GM20431 (cell line): ENCODE results near the gene MID2.
"Not testable (repeated sequence)": the region's sequence is repeated elsewhere in the genome, so short reads cannot be mapped to it uniquely, and the experiment has no call there.

Source experiments
- in situ Hi-C: fragments of 300-500 bp; cut with MseI, MboI; formaldehyde crosslinking; loops from one replicate; pipeline ENCODE4 v1.15.0; 2020; ENCODE audit warnings: low sequenced_read_pairs; ENCODE audit not compliant: unreplicated experiment

The MID2 gene

GRCh38 chrX:107825698-107826237 lies at the start of gene MID2:
Gene MID2, plus strand, starts transcription at chrX:107825866. Its CDS starts 561 bp downstream, at chrX:107826427.
- in situ Hi-C loops, result no loop called here

- in situ Hi-C loops, result loop anchor here (10.0 kb wide), 1 partner anchor 112 kb away; no protein-coding TSS in a partner anchor
Measured at GRCh38 chrX:107776649-107777535, 48.8 kb upstream of the MID2 start.

GRCh38 chrX:107777536-107777832 lies 48.2 kb upstream of the MID2 start, which contains the start of gene NCBP2L:
Gene NCBP2L, plus strand, starts transcription at chrX:107777733. Its CDS starts 16,488 bp downstream, at chrX:107794221.
- in situ Hi-C loops, result loop anchor here (10.0 kb wide), 1 partner anchor 113 kb away; no protein-coding TSS in a partner anchor

GRCh38 chrX:107780525-107780924 lies 45.1 kb upstream of the MID2 start:
- in situ Hi-C loops, result no loop called here

GRCh38 chrX:107787827-107788226 lies 37.8 kb upstream of the MID2 start:
- in situ Hi-C loops, result no loop called here

GRCh38 chrX:107804427-107804826 lies 21.2 kb upstream of the MID2 start:
- in situ Hi-C loops, result no loop called here

- in situ Hi-C loops, result no loop called here
Measured at GRCh38 chrX:107805179-107805578, 20.5 kb upstream of the MID2 start.

- in situ Hi-C loops, result not testable (repeated sequence)
Measured at GRCh38 chrX:107810053-107810452, 15.6 kb upstream of the MID2 start.

- in situ Hi-C loops, result no loop called here
Measured at GRCh38 chrX:107818900-107819521, 6.7 kb upstream of the MID2 start.

- in situ Hi-C loops, result no loop called here
Measured at GRCh38 chrX:107823042-107823441, 2.6 kb upstream of the MID2 start.

- in situ Hi-C loops, result no loop called here
Measured at GRCh38 chrX:107823456-107823855, 2.2 kb upstream of the MID2 start.

GRCh38 chrX:107826238-107827029 lies 768 bp downstream of the MID2 start:
- in situ Hi-C loops, result no loop called here

GRCh38 chrX:107827030-107827831 lies 1.6 kb downstream of the MID2 start:
- in situ Hi-C loops, result no loop called here

GRCh38 chrX:107827852-107828251 lies 2.2 kb downstream of the MID2 start:
- in situ Hi-C loops, result no loop called here

- in situ Hi-C loops, result no loop called here
Measured at GRCh38 chrX:107829878-107830277, 4.2 kb downstream of the MID2 start.

GRCh38 chrX:107831071-107831730 lies 5.5 kb downstream of the MID2 start:
- in situ Hi-C loops, result no loop called here

GRCh38 chrX:107834275-107835201 lies 8.9 kb downstream of the MID2 start:
- in situ Hi-C loops, result no loop called here

- in situ Hi-C loops, result no loop called here
Measured at GRCh38 chrX:107836958-107837357, 11.3 kb downstream of the MID2 start.
